ENCODE data around the gene CACNA1C. TPM values are rescaled to one million over a fixed set of nuclear protein-coding genes. Genes with fewer than 3 reads are reported as not detected.

The CACNA1C gene
- total RNA-seq, 2 donors from 2014 or later: 0.84 to 10.2 TPM

GRCh38 chr12:2625289-2625612 lies 572.5 kb downstream of the CACNA1C start:
- Histone ChIP-seq H3K9me3 (no peaks in the 10 kb centered on the region), H3K36me3 (no peaks in the 10 kb centered on the region), H3K4me3 (no peak overlapping the region), H3K4me1 (no peaks in the 10 kb centered on the region), H3K9ac (ENCODE audit: low read depth in 2 of 2, low read length in 2 of 2) (no peak overlapping the region), H3K27me3 (no peaks in the 10 kb centered on the region), H3K27ac (no peak overlapping the region)
- TF ChIP-seq CTCF (IDR thresholded peaks at IDR 0.05): no peak
- intact Hi-C loops (cut with DNase I): no loop called here
- no peak for DNase-seq

GRCh38 chr12:2627076-2627834 lies 574.5 kb downstream of the CACNA1C start:
- no peaks in the 10 kb centered on the region for H3K27me3 ChIP-seq
- H3K4me1 ChIP-seq: no peaks in the 10 kb centered on the region
- DNase-seq: no peak
- H3K4me3 ChIP-seq: no peak overlapping the region
- H3K9me3 ChIP-seq: no peaks in the 10 kb centered on the region
- H3K9ac ChIP-seq (ENCODE audit: low read depth in 2 of 2, low read length in 2 of 2): no peak overlapping the region
- no peaks in the 10 kb centered on the region for H3K36me3 ChIP-seq
- H3K27ac ChIP-seq: no peak overlapping the region
- intact Hi-C loops (cut with DNase I): no loop called here
- TF ChIP-seq CTCF (IDR thresholded peaks at IDR 0.05): no peak

GRCh38 chr12:2627835-2628191 lies 575.0 kb downstream of the CACNA1C start:
- Histone ChIP-seq H3K27ac (no peak overlapping the region), H3K4me1 (no peaks in the 10 kb centered on the region), H3K9ac (ENCODE audit: low read depth in 2 of 2, low read length in 2 of 2) (peak overlapping the region in 1 of 2 donors; percentile 31), H3K36me3 (no peaks in the 10 kb centered on the region), H3K9me3 (no peaks in the 10 kb centered on the region), H3K27me3 (no peaks in the 10 kb centered on the region), H3K4me3 (no peak overlapping the region)
- no peak for DNase-seq
- intact Hi-C loops (cut with DNase I): no loop called here
- TF ChIP-seq CTCF (IDR thresholded peaks at IDR 0.05): no peak

- no peak overlapping the region for H3K9ac ChIP-seq (ENCODE audit: low read depth in 2 of 2, low read length in 2 of 2)
- peak; percentile 57 for DNase-seq
These were observed 575.6 kb downstream of the CACNA1C start for GRCh38 chr12:2628401-2628800.

GRCh38 chr12:2629051-2629450 lies 576.3 kb downstream of the CACNA1C start:
- no peak for DNase-seq
- intact Hi-C loops (cut with DNase I): no loop called here
- Histone ChIP-seq H3K9me3 (no peaks in the 10 kb centered on the region), H3K4me3 (no peak overlapping the region), H3K4me1 (no peaks in the 10 kb centered on the region), H3K27me3 (no peaks in the 10 kb centered on the region), H3K36me3 (no peaks in the 10 kb centered on the region), H3K27ac (no peak overlapping the region), H3K9ac (ENCODE audit: low read depth in 2 of 2, low read length in 2 of 2) (no peak overlapping the region)
- TF ChIP-seq CTCF (IDR thresholded peaks at IDR 0.05): no peak

More at GRCh38 chr12:2628401-2628800, 575.6 kb downstream of the CACNA1C start:
- no peaks in the 10 kb centered on the region for H3K9me3 ChIP-seq
- intact Hi-C loops (cut with DNase I): no loop called here
- no peak overlapping the region for H3K4me3 ChIP-seq
- no peaks in the 10 kb centered on the region for H3K36me3 ChIP-seq
- no peak for TF ChIP-seq CTCF (IDR thresholded peaks at IDR 0.05)
- H3K27ac ChIP-seq: no peak overlapping the region
- H3K4me1 ChIP-seq: no peaks in the 10 kb centered on the region
- no peaks in the 10 kb centered on the region for H3K27me3 ChIP-seq
